Measurements from ENCODE around the gene FNDC1. TPM values are rescaled to one million over a fixed set of nuclear protein-coding genes. Genes with fewer than 3 reads are reported as not detected.

FNDC1 gene
- total RNA-seq, 1 experiment from 2014 or later = not detected

- no peak for ATAC-seq
- intact Hi-C loops (cut with micrococcal nuclease) = no loop called here
- POLR2A ChIA-PET (ENCODE audit: unreplicated experiment) = no interaction called here
These were observed 152.1 kb downstream of the FNDC1 start for GRCh38 chr6:159321267-159321666.

More at GRCh38 chr6:159321267-159321666, 152.1 kb downstream of the FNDC1 start:
- CTCF ChIA-PET = no interaction called here
- peak; percentile 19 for DNase-seq
- Histone ChIP-seq H4K20me1 (ENCODE audit: low read length) (no peaks in the 10 kb centered on the region), H3K4me2 (ENCODE audit: low read length) (no peak overlapping the region), H3K27ac (ENCODE audit: low read length) (no peak overlapping the region), H2AFZ (ENCODE audit: low read length) (no peak overlapping the region), H3K9ac (ENCODE audit: low read length) (no peak overlapping the region), H3K27me3 (ENCODE audit: low read length) (peaks cover 39% of the 10 kb centered on the region), H3K4me3 (ENCODE audit: low read length) (no peak overlapping the region), H3K79me2 (ENCODE audit: low read length) (no peaks in the 10 kb centered on the region), H3F3A (ENCODE audit: low read length, unreplicated experiment) (no peaks in the 10 kb centered on the region), H3K9me2 (replicated peaks; ENCODE audit: low read length) (no peaks in the 10 kb centered on the region), H3K9me3 (ENCODE audit: low read length) (no peaks in the 10 kb centered on the region), H3K4me1 (ENCODE audit: insufficient read depth, low read length) (no peaks in the 10 kb centered on the region), H3K36me3 (ENCODE audit: low read depth, low read length) (no peaks in the 10 kb centered on the region)
- BruUV-seq (replicated peaks) = no TSS peak
- TF ChIP-seq EZH2 (IDR thresholded peaks at IDR 0.05; ENCODE audit: low read length, unreplicated experiment) (no peak), EZH2phosphoT487 (IDR thresholded peaks at IDR 0.05; ENCODE audit: borderline replicate concordance, low read length) (no peak)

Other genes with a start within 250 kb of the FNDC1 start
- 2.9 and 3.1 TPM in 2 replicates for gene RSPH3, start 169.2 kb upstream of the FNDC1 start, total RNA-seq (2014; rRNA removed)
- gene TAGAP, start 124.4 kb upstream of the FNDC1 start, total RNA-seq (2014; rRNA removed) = not detected in 2 replicates